GM20431 (cell line): Measurements from ENCODE around the gene TMC7.

ENCODE experiments used
- in situ Hi-C: fragments of 300-500 bp; cut with MseI, MboI; formaldehyde crosslinking; loops from one replicate; pipeline ENCODE4 v1.15.0; 2020; ENCODE audit warnings: low sequenced_read_pairs; ENCODE audit not compliant: unreplicated experiment

The TMC7 gene

DNA sequence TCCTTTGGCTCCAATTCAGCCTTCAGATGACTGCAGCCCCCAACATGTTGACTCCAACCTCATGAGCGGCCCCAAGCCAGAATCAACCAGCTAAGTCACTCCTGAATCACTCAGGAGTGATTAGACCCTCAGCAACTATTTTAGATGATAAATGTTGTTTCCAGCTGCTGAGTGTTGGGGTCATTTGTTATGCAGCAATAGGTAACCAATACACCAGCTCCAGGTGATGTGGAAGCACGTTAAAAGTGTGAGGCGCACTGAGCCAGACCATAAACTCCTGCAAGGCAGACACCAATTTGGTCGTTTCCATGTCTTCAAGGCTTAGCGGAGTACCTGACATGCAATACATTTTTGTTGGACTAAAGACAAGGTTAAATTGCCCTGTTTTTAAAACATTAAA, 101.1 kb downstream of the TMC7 start:
- in situ Hi-C loops, result loop anchor here (10.0 to 25.0 kb wide), 2 partner anchors 290 to 427 kb away; partner anchors contain the start of genes CCP110 and GDE1

DNA sequence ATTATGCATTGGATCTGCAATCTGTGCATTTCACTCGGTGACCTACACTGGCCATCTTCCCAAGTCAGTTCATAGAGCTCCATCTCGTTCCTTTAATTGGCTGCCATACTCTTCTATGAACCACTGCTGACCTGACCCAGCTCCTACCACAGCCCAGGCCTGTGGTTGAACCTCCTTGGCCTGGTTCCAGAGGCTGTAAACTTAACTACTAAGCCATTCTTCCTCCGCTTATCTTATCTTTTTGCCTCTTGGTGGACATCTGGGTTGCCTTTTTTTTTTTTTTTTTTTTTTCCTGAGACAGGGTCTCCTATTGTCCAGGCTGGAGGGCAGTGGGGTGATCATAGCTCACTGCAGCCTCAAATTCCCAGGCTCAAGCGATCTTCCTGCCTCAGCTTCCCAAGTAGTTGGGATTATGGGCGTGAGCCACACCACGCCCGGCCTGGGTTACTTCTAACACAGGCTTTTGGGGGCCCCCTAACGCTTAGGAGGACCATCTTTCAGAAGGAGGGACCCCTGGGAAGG, 102.0 kb downstream of the TMC7 start:
- in situ Hi-C loops, result loop anchor here (10.0 to 25.0 kb wide), 2 partner anchors 289 to 427 kb away; partner anchors contain the start of genes CCP110 and GDE1

DNA sequence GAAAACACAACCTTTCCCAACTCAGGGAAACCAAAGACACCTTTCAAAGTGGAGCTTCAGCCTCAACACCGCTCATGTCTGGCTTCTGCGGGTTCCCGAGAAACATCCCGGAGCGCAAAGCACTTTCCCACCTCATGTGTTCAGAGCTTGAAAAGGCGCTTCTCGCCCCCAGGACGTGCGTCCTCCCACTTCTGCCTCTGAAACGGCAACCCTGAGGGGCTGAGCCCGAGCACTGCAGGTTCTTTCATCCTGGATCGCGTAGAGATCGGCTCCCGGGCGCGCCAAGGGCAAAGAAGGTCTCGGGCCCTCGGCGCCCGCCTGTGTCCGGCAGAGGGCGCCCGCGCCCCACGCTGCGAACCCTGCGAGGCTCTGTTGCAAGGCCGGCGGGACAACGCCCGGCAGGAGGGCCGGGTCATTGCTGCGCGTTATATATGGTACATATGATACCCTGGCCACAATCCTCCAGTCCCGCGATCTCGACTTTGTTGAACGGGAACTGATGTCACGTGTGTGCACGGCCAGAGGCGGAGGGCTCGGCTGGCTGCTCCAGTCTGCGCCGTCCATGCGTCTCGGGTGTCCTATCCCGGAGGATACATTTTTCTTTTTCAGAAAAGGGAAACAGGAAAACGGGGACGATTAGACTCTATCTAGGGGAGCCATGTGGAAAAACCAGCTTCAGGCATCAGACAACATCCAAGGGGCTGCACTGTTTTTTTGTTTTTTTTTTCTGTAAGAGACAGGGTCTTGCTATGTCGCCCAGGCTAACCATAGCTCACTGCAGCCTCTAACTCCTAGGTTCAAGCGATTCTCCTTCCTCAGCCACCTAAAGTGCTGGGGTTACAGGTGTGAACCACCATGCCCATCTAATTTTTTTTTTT, 102.8 kb downstream of the TMC7 start:
- in situ Hi-C loops, result loop anchor here (10.0 to 25.0 kb wide), 2 partner anchors 288 to 426 kb away; partner anchors contain the start of genes CCP110 and GDE1

DNA sequence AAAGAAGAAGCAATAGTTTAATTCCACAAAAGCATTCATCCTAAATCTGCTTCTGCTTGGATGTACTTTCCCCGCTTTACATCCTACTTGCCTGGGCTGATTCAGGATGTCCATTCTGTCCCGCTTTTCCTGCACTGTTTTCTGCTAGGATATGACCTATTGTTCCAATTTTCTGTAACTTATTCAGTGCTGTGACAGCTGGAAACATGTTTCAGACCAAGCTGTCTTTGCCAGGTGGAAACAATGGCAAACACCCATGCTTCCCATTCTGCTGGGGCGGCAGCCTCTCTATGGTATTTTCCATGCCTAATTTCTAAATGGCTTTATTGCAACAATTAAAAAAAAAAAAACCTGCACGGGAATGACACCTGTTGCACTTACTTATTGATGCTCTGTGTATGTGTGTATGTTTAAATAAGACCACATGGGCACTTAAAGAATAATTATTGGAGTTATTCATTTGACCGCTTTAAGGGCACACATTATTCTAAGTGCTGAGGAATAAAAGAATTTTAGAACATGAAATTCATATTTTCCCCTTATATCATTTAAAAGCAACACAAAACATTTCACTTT, 104.7 kb downstream of the TMC7 start:
- in situ Hi-C loops, result loop anchor here (10.0 to 25.0 kb wide), 2 partner anchors 286 to 424 kb away; partner anchors contain the start of genes CCP110 and GDE1

DNA sequence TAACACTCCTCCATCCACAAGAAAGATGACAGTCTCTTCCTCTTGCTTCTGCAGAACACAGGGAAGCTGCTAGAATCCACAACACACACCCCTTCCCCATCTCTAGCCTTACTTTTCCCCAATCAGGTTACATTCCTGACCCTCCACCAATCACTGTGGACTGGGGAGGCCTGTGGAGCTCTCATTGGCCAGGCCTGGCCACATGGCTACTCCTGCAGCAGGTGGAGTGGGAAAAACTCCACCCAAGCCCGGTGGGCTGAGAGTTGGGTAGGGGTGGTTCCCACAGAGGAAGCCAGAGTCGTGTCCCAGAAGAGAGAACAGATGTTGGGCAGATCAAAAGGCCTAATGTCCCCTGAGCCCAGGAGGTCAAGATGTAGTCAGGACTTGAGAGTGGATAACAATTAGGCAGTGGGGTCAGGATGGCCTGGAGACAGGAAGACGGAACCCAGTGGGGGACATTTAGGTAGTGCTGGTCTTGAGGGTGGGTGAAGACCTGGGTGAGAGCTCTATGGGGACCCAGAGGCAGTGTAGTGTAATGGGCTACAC, 105.7 kb downstream of the TMC7 start:
- in situ Hi-C loops, result loop anchor here (10.0 to 25.0 kb wide), 2 partner anchors 285 to 423 kb away; partner anchors contain the start of genes CCP110 and GDE1

DNA sequence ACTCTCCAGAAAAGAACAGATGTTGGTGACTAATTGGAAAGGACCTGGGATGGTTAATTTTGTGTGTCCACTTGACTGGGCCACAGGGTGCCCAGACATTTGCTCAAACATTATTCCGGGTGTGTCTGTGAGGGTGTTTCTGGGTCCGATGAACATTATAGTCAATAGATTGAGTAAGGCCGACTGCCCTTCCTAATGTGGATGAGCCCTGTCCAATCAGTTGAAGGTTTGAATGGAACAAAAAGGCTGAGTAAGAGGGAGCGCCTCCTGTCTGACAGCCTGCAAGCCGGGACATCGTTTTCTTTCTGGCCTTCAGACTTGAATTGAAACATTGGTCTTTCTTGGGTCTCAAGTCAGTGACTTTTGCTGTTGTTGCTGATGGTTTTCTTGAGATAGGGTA, 107.2 kb downstream of the TMC7 start:
- in situ Hi-C loops, result loop anchor here (25.0 kb wide), 1 partner anchor 421 kb away; the partner anchor contains the start of genes CCP110 and GDE1

DNA sequence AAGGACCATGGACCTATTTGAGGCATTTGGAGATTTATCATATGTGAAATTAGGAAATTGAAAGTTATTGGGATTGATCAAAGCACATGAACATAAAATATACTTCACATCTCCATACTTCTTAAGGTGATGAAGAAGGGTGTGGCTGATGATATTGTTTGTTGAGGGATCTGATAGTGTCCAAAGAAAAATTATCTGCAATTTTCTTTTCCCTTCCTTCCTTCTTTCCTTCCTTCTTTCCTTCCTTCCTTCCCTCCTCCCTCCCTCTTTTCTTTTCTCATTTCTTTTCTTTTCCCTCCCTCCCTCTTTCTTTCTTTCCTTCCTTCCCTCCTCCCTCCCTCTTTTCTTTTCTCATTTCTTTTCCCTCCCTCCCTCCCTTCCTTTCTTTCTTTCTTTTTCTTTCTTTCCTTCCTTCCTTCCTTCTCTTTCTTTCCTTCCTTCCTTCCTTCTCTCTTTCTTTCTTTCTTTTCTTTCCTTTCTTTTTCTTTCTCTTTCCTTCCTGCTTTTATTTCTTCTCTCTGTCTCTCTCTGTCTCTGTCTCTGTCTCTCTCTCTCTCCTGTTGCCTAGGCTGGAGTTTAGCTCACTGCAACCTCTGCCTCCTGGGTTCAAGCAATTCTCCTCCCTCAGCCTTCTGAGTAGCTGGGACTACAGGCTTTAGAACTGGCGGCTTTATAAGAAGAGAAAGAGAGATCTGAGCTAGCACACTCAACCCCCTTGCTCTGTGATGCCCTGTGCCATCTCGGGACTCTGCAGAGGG, 109.1 kb downstream of the TMC7 start:
- in situ Hi-C loops, result loop anchor here (25.0 kb wide), 1 partner anchor 419 kb away; the partner anchor contains the start of genes CCP110 and GDE1

DNA sequence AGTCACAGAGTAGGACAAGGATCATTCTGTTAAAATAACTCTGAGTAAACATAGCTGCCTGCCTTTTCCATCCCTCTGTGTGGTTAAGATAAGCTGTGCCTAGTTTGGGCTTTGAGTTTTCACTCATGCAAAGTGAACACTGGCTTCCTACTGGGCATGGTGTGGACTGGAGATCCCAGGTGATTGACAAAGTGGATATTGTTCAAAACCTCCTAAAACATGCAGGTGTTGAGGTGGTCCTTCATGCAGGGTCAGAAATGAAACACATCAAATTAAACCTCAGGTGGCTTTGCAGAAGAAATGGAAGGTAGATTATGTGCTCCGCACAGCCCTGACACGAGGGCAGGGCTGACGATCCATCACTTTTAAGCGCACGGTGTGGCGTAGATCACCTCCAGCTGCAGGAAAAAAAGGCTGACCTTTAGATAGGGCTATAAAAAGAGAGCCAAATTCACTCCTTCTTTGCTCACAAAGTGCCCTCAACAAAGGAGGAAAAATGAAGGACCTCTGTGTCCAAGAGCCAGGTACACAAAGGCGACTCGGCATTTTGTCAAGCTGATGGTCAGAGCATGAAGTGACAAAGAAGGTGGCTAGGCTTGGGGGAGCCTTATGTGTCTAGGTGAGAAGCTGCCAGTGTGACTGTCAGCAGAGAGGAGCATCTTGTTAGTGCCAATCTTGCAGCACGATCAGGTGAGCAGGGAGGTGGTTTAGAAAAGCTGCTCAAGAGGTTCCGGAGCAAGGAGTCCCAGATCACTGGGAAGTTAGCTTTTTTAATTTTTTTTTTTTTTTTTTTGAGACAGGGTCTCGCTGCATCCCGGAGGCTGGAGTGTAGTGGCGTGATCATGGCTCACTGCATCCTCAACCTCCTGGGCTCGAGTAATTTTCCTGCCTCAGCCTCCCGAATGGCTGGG, 110.2 kb downstream of the TMC7 start:
- in situ Hi-C loops, result loop anchor here (25.0 kb wide), 1 partner anchor 418 kb away; the partner anchor contains the start of genes CCP110 and GDE1

DNA sequence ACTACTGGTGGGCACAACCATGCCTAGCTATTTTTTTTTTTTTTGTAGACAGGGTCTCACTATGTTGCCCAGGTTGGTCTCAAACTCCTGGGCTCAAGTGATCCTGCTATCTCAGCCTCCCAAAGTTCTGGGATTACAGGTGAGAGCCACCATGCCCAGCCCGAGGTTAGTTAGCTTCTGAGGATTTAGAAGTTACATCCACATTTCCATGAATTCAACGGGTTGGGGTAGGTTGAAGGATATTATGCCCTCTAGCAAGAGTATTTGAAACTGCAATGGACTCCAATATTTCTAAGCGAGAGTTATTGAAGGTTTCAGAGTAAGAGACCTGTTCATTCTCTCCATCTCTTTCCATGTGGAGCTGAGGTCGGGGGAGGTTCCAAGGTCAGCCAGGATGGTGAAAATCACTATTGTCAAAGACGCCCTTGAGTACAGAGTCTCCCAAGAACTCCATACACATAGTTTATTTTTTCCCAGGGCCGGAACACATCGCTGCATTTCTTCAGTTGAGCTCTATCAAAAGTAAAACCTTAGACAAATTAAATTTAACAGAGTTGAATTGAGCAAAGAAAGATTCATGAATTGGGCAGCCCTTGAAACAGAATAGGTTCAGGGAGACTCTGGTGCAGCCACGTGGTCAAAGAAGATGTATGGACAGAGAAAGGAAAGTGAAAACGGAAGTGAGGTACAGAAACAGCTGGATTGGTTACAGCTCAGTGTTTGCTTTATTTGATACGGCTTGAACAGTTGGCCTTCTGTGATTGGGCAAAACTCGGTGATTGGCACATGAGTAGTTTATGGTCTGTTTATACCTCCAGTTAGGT, 111.0 kb downstream of the TMC7 start:
- in situ Hi-C loops, result loop anchor here (25.0 kb wide), 1 partner anchor 418 kb away; the partner anchor contains the start of genes CCP110 and GDE1

DNA sequence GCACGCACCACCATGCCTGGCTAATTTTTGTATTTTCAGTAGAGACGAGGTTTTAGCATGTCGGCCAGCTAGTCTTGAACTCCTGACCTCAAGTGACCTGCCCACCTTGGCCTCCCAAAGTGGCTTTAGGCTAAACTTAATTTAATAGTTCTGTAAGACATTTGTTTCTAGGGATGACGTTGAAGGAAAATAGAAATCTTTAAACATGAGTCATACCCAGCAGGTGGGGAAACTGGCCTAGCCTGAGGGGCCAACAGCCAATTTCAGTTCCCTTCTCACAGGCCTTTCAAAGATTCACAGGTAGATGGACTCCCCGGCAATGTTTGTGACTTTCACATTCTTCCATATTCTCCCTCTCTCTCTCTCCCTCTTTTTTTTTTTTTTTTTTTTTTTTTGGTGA, 111.9 kb downstream of the TMC7 start:
- in situ Hi-C loops, result loop anchor here (25.0 kb wide), 1 partner anchor 417 kb away; the partner anchor contains the start of genes CCP110 and GDE1

DNA sequence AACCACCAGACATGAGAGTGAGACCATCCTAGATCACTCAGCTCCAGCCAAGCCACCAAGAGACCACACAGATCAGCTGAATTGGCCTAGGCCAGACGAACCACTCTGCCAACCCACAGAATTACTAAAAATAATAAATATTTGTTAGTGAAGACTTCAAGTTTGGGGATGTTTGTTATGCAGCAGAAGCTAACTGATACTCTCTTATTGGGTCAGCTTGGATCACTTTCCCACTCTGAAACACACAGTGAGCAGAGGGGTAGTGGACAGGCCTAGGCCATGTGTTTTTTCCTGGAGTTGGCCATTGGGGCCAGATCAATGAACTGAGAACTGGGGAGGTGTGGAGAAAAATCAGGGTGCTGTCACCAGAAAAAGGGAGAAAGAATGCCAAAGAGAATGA, 114.4 kb downstream of the TMC7 start:
- in situ Hi-C loops, result loop anchor here (25.0 kb wide), 1 partner anchor 414 kb away; the partner anchor contains the start of genes CCP110 and GDE1

DNA sequence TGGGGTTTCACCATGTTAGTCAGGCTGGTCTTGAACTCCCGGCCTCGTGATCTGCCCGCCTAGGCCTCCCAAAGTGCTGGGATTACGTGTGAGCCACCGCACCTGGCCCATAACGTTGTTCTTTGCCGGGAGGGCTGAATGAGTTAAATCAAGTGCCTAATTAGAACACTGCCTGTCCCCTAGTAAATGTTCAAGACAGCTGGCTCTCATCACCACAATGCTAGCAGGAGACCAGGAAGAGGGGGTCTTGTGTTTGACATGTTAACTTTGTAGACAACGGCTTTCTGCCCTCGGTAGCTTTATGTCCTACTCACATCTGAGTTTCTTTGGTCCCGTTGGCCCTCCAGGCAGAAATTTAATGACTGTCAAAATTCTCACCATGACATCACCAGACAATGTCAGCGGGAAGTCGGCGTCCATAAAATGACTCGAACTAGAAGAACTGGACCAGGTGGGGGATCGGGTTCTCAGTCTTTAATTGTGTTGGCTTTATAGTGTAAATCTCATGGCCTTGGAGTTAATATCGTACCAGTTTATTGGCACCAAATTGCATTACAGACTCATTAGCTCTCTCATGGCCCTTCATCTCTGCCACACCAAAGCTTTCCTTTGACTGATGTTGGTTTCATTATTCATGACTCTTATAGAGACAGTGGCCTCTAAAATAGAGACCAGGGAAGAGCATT, 118.6 kb downstream of the TMC7 start:
- in situ Hi-C loops, result loop anchor here (10.0 kb wide), 1 partner anchor 72 kb away; no protein-coding TSS in a partner anchor

DNA sequence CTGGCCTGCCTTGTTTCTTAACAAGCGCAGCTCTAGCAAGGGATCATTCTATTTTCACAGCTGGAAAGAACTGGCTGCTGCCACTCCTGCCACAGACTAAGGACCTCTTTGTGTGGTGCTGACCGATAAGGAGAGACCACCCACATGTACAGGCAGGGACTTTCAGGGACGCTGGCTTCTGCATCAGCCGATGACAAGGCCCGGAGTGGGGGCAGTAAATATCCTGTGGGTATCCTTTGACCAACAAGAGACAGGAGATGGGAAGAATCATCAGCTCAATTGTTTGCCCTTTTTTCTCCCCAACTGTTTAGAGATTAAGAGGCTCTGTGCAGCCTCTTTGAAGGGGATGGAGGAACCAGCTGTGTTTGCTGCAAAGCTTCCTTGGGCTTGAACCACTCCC, 120.9 kb downstream of the TMC7 start:
- in situ Hi-C loops, result loop anchor here (10.0 kb wide), 1 partner anchor 70 kb away; no protein-coding TSS in a partner anchor

DNA sequence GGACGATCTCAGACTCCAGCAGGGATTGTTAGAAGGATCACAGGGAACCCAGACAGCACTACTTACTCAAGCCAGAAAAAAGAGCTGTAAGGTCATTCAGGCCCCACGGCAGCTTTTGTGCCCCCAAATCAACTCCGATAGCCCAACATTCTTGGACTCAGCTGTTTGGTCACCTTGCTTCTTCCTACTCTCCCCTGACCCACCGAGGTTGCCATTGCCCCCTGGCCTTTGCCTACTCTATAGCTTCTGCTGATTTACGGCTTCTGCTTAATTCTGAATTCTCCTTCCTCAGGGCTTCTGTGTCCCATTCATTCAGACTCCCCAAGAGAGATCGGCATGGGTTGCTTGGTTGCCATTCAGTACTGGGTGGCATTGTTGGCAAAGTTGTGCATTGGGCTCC, 121.4 kb downstream of the TMC7 start:
- in situ Hi-C loops, result loop anchor here (10.0 kb wide), 1 partner anchor 70 kb away; no protein-coding TSS in a partner anchor

DNA sequence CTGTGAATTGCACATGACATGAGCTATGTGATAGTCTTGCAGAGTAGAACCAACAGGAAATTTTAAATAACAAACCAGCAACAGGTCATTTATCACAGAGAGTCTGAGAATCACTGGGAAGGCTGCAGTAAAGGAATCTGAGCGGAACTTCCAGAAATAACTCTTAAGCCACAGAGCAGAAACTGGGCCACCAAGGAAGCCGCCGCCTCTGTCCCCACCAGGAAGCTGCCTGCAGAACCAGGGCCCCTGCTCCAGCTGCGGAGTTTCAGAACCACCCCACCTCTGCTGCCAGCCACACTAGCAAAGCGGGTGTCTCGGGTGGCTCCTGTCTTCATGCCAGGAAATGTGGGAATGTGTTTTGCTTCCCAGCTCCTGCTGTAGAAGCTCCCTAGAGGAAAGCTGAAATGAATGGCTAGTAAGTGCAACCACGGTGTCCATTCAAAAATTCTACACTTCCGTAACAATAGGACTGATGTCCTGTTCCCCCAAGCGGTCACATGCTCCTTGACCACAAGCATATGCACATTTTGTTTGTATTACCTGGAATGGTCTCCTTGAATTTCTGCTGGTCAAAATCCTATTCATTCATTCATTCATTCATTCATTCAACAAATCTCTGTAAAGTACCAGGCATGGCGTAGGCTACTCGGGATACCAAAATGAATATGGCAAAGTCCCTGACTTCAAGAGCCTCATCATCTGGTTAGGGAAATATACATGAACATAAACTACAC, 122.3 kb downstream of the TMC7 start:
- in situ Hi-C loops, result loop anchor here (10.0 kb wide), 1 partner anchor 69 kb away; no protein-coding TSS in a partner anchor

DNA sequence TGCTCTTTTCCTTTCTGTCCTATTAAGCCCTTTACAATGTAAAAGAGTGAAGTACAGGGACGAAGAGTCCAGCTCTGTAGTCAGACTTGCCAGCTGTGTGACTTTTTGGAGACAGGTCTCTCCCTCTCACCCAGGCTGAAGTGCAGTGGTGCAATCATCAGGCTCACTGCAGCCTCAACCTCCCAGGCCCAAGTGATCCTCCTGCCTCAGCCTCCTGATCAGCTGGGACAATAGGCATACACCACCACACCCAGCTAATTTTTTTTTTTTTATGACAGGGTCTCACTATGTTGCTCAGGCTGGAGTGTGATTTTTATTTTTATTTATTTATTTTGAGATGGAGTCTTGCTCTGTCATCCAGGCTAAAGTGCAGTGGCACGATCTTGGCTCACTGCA, 122.9 kb downstream of the TMC7 start:
- in situ Hi-C loops, result loop anchor here (10.0 kb wide), 1 partner anchor 68 kb away; no protein-coding TSS in a partner anchor
